ENCODE data around the gene KIF21B. TPM values are rescaled to one million over a fixed set of nuclear protein-coding genes. Genes with fewer than 3 reads are reported as not detected.

KIF21B gene
- total RNA-seq, 1 experiment from 2014 or later: 2.6 TPM

GRCh38 chr1:200954434-200954833 is 69.1 kb downstream of the KIF21B start:
- intact Hi-C loops (cut with micrococcal nuclease; ENCODE audit: unreplicated experiment): no loop called here
- no peak overlapping the region for H3K4me3 Mint-ChIP-seq (ENCODE audit: unreplicated experiment)
- Histone ChIP-seq H3K4me1 (no peaks in the 10 kb centered on the region), H3K36me3 (ENCODE audit: control insufficient read depth, insufficient read depth, low read length) (no peaks in the 10 kb centered on the region), H3K9me3 (no peaks in the 10 kb centered on the region), H3K27me3 (replicated peaks; ENCODE audit: control insufficient read depth, insufficient read depth, low read length) (no peaks in the 10 kb centered on the region), H3K4me3 (ENCODE audit: low read depth, low read length) (no peak overlapping the region)
- no TSS peak for BruUV-seq (replicated peaks)
- ChIA-PET POLR2A (no interaction called here), CTCF (interaction anchor here (0.7 kb wide), 2 partner anchors 94 to 500 kb away, joined by 3 to 4 read pairs; no protein-coding TSS in a partner anchor)
- H3K36me3 Mint-ChIP-seq (ENCODE audit: insufficient read depth, unreplicated experiment): no peaks in the 10 kb centered on the region
- no peak for TF ChIP-seq CTCF (IDR thresholded peaks at IDR 0.05; ENCODE audit: insufficient read depth in 1 of 2, low read depth in 1 of 2, low read length in 1 of 2, severe bottlenecking in 1 of 2, unreplicated experiment in 1 of 2)
- H3K27me3 Mint-ChIP-seq (ENCODE audit: insufficient read depth, unreplicated experiment): no peaks in the 10 kb centered on the region
- no peak overlapping the region for H3K27ac Mint-ChIP-seq (ENCODE audit: unreplicated experiment)
- H3K4me1 Mint-ChIP-seq (ENCODE audit: low read depth, unreplicated experiment): no peaks in the 10 kb centered on the region
- DNase-seq: no peak
- no peaks in the 10 kb centered on the region for H3K9me3 Mint-ChIP-seq (ENCODE audit: unreplicated experiment)

GRCh38 chr1:200951016-200951415 is 72.5 kb downstream of the KIF21B start:
- Mint-ChIP-seq H3K4me3 (ENCODE audit: unreplicated experiment) (no peak overlapping the region), H3K27ac (ENCODE audit: unreplicated experiment) (no peak overlapping the region), H3K36me3 (ENCODE audit: insufficient read depth, unreplicated experiment) (no peaks in the 10 kb centered on the region), H3K9me3 (ENCODE audit: unreplicated experiment) (peaks cover 20% of the 10 kb centered on the region), H3K27me3 (ENCODE audit: insufficient read depth, unreplicated experiment) (no peaks in the 10 kb centered on the region), H3K4me1 (ENCODE audit: low read depth, unreplicated experiment) (no peaks in the 10 kb centered on the region)
- Histone ChIP-seq H3K27me3 (replicated peaks; ENCODE audit: control insufficient read depth, insufficient read depth, low read length) (no peaks in the 10 kb centered on the region), H3K9me3 (no peaks in the 10 kb centered on the region; the same call in none of the 2 replicates), H3K4me1 (no peaks in the 10 kb centered on the region), H3K4me3 (ENCODE audit: low read depth, low read length) (no peak overlapping the region), H3K36me3 (ENCODE audit: control insufficient read depth, insufficient read depth, low read length) (no peaks in the 10 kb centered on the region)
- BruUV-seq (replicated peaks): no TSS peak
- no peak for DNase-seq
- TF ChIP-seq CTCF (IDR thresholded peaks at IDR 0.05; ENCODE audit: insufficient read depth in 1 of 2, low read depth in 1 of 2, low read length in 1 of 2, severe bottlenecking in 1 of 2, unreplicated experiment in 1 of 2): no peak
- POLR2A ChIA-PET: no interaction called here
- intact Hi-C loops (cut with micrococcal nuclease; ENCODE audit: unreplicated experiment): no loop called here
- CTCF ChIA-PET: no interaction called here

- no peaks in the 10 kb centered on the region for H3K36me3 ChIP-seq (ENCODE audit: control insufficient read depth, insufficient read depth, low read length)
- H3K4me3 ChIP-seq (ENCODE audit: low read depth, low read length): no peak overlapping the region
- H3K4me3 Mint-ChIP-seq (ENCODE audit: unreplicated experiment): no peak overlapping the region
- BruUV-seq (replicated peaks): no TSS peak
- H3K4me1 Mint-ChIP-seq (ENCODE audit: low read depth, unreplicated experiment): peaks cover 7% of the 10 kb centered on the region
- no peaks in the 10 kb centered on the region; the same call in none of the 2 replicates for H3K9me3 ChIP-seq
- H3K27me3 ChIP-seq (replicated peaks; ENCODE audit: control insufficient read depth, insufficient read depth, low read length): no peaks in the 10 kb centered on the region
- H3K4me1 ChIP-seq: no peaks in the 10 kb centered on the region
- intact Hi-C loops (cut with micrococcal nuclease; ENCODE audit: unreplicated experiment): no loop called here
- H3K36me3 Mint-ChIP-seq (ENCODE audit: insufficient read depth, unreplicated experiment): no peaks in the 10 kb centered on the region
- no peaks in the 10 kb centered on the region for H3K27me3 Mint-ChIP-seq (ENCODE audit: insufficient read depth, unreplicated experiment)
- DNase-seq: no peak
- CTCF ChIA-PET: no interaction called here
- no peak for TF ChIP-seq CTCF (IDR thresholded peaks at IDR 0.05; ENCODE audit: insufficient read depth in 1 of 2, low read depth in 1 of 2, low read length in 1 of 2, severe bottlenecking in 1 of 2, unreplicated experiment in 1 of 2)
- POLR2A ChIA-PET: no interaction called here
- H3K27ac Mint-ChIP-seq (ENCODE audit: unreplicated experiment): no peak overlapping the region
- H3K9me3 Mint-ChIP-seq (ENCODE audit: unreplicated experiment): peaks cover 20% of the 10 kb centered on the region
Measured at GRCh38 chr1:200949626-200950025, 73.9 kb downstream of the KIF21B start.
